ENCODE measurements around the gene CRNN. TPM values are rescaled to one million over a fixed set of nuclear protein-coding genes. Genes with fewer than 3 reads are reported as not detected.

CRNN gene
- total RNA-seq, 1 donor = not detected

- DNase-seq (ENCODE audit: low read depth) = no peak
- no peak overlapping the region for H3K4me3 ChIP-seq (ENCODE audit: low read depth, low read length)
- no peak for TF ChIP-seq CTCF (IDR thresholded peaks at IDR 0.05; ENCODE audit: insufficient read depth, low read length)
Measured at GRCh38 chr1:152388889-152389288, 25.2 kb downstream of the CRNN start.

- peak; percentile 11 for DNase-seq (ENCODE audit: low read depth)
- no peak for TF ChIP-seq CTCF (IDR thresholded peaks at IDR 0.05; ENCODE audit: insufficient read depth, low read length)
Measured at GRCh38 chr1:152386940-152387339, 27.1 kb downstream of the CRNN start.

GRCh38 chr1:152380932-152381331, 33.1 kb downstream of the CRNN start:
- no peak for TF ChIP-seq CTCF (IDR thresholded peaks at IDR 0.05; ENCODE audit: insufficient read depth, low read length)
- no peak for DNase-seq (ENCODE audit: low read depth)
- no peak overlapping the region for H3K4me3 ChIP-seq (ENCODE audit: low read depth, low read length)

More at GRCh38 chr1:152386940-152387339, 27.1 kb downstream of the CRNN start:
- no peak overlapping the region for H3K4me3 ChIP-seq (ENCODE audit: low read depth, low read length)

GRCh38 chr1:152374451-152374850, 39.6 kb downstream of the CRNN start:
- no peak for DNase-seq (ENCODE audit: low read depth)
- TF ChIP-seq CTCF (IDR thresholded peaks at IDR 0.05; ENCODE audit: insufficient read depth, low read length) = no peak
- no peak overlapping the region for H3K4me3 ChIP-seq (ENCODE audit: low read depth, low read length)

GRCh38 chr1:152372672-152373071, 41.4 kb downstream of the CRNN start:
- no peak for DNase-seq (ENCODE audit: low read depth)
- no peak overlapping the region for H3K4me3 ChIP-seq (ENCODE audit: low read depth, low read length)
- no peak for TF ChIP-seq CTCF (IDR thresholded peaks at IDR 0.05; ENCODE audit: insufficient read depth, low read length)

GRCh38 chr1:152367436-152367835, 46.6 kb downstream of the CRNN start:
- H3K4me3 ChIP-seq (ENCODE audit: low read depth, low read length) = no peak overlapping the region
- no peak for DNase-seq (ENCODE audit: low read depth)
- no peak for TF ChIP-seq CTCF (IDR thresholded peaks at IDR 0.05; ENCODE audit: insufficient read depth, low read length)

- no peak for DNase-seq (ENCODE audit: low read depth)
- TF ChIP-seq CTCF (IDR thresholded peaks at IDR 0.05; ENCODE audit: insufficient read depth, low read length) = no peak
- H3K4me3 ChIP-seq (ENCODE audit: low read depth, low read length) = no peak within 1 kb of the TSS
Measured at GRCh38 chr1:152359906-152360305, 54.2 kb downstream of the CRNN start, which contains the start of gene FLG2. FLG2 (minus strand) TSS chr1:152360006; CDS start chr1:152358884, 1,122 bp downstream.
